NCI-H748 treated with DMSO at 0.1 percent for 48 hours (cell line): Measurements from ENCODE around the gene JPH4.
"Not testable (repeated sequence)": the region's sequence is repeated elsewhere in the genome, so short reads cannot be mapped to it uniquely, and the experiment has no call there.

Source experiments
- DNase-seq: peaks from one replicate; lab custom pipeline; 2025; lab: John Stamatoyannopoulos, UW

Gene JPH4

GRCh38 chr14:23578560-23579310 lies at the start of gene JPH4:
JPH4 (minus strand) TSS chr14:23578790; CDS start chr14:23577453, 1,337 bp downstream.
- DNase-seq = no peak

GRCh38 chr14:23627961-23628360 lies 49.4 kb upstream of the JPH4 start:
- no peak for DNase-seq

- DNase-seq = no peak
Observed at GRCh38 chr14:23626946-23627345, 48.4 kb upstream of the JPH4 start.

- DNase-seq = no peak
Observed at GRCh38 chr14:23624830-23625404, 46.3 kb upstream of the JPH4 start.

GRCh38 chr14:23623962-23624361 lies 45.4 kb upstream of the JPH4 start:
- DNase-seq = no peak

GRCh38 chr14:23622990-23623389 lies 44.4 kb upstream of the JPH4 start:
- no peak for DNase-seq

- no peak for DNase-seq
Observed at GRCh38 chr14:23621932-23622730, 43.5 kb upstream of the JPH4 start.

GRCh38 chr14:23621204-23621931 lies 42.8 kb upstream of the JPH4 start:
- no peak for DNase-seq

- DNase-seq = no peak
Observed at GRCh38 chr14:23620177-23620702, 41.6 kb upstream of the JPH4 start.

- DNase-seq = no peak
Observed at GRCh38 chr14:23618415-23618988, 39.9 kb upstream of the JPH4 start.

GRCh38 chr14:23617539-23617938 lies 38.9 kb upstream of the JPH4 start:
- no peak for DNase-seq

GRCh38 chr14:23615856-23616255 lies 37.3 kb upstream of the JPH4 start:
- DNase-seq = no peak

GRCh38 chr14:23614395-23614828 lies 35.8 kb upstream of the JPH4 start:
- no peak for DNase-seq

GRCh38 chr14:23613242-23614070 lies 34.9 kb upstream of the JPH4 start:
- DNase-seq = no peak

- no peak for DNase-seq
Observed at GRCh38 chr14:23612802-23613201, 34.2 kb upstream of the JPH4 start.

- no peak for DNase-seq
Observed at GRCh38 chr14:23612354-23612732, 33.8 kb upstream of the JPH4 start.

GRCh38 chr14:23610815-23611289 lies 32.3 kb upstream of the JPH4 start:
- no peak for DNase-seq

- no peak for DNase-seq
Observed at GRCh38 chr14:23610090-23610814, 31.7 kb upstream of the JPH4 start.

- not testable (repeated sequence) for DNase-seq
Observed at GRCh38 chr14:23609411-23610089, 31.0 kb upstream of the JPH4 start.
